OCI-LY7 (cell line): ENCODE measurements around the gene IDI1.

Experiments used
- EZH2phosphoT487 ChIP-seq: fragments of 200-600 bp; sonication (generic); IDR thresholded peaks from 2 replicates; pipeline ENCODE4 v1.6.1; 2018; ENCODE audit warnings: low read depth, borderline replicate concordance, mild to moderate bottlenecking, mixed run types, antibody characterized with exemption, low read length, moderate library complexity, mixed read lengths
- TF ChIP-seq, protein P1 (sequence below): fragments of 200-600 bp; sonication (generic); conservative IDR thresholded peaks from 2 replicates; pipeline ENCODE4 v1.5.1; 2014; ENCODE audit warnings: mild to moderate bottlenecking, antibody characterized with exemption, low read length, moderate library complexity, mixed read lengths

DNA sequence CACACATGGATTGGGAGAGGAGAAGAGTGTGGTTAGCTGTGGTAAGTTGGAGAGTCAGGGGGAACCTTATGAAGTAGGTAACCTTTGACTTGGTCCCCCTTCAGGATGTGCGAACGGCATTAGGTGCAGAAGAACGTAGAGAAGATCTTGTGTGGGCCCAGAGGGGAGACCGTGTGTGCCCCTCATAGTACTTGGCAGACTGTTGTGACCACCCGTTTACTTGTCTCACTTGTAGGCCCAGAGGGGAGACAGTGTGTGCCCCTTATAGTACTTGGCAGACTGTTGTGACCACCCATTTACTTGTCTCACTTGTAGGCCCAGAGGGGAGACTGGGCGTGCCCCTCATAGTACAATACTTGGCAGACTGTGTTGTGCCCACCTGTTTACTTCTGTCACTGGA, 58.1 kb downstream of the IDI1 start:
- TF ChIP-seq EZH2phosphoT487: no peak
- TF ChIP-seq, protein P1, sequence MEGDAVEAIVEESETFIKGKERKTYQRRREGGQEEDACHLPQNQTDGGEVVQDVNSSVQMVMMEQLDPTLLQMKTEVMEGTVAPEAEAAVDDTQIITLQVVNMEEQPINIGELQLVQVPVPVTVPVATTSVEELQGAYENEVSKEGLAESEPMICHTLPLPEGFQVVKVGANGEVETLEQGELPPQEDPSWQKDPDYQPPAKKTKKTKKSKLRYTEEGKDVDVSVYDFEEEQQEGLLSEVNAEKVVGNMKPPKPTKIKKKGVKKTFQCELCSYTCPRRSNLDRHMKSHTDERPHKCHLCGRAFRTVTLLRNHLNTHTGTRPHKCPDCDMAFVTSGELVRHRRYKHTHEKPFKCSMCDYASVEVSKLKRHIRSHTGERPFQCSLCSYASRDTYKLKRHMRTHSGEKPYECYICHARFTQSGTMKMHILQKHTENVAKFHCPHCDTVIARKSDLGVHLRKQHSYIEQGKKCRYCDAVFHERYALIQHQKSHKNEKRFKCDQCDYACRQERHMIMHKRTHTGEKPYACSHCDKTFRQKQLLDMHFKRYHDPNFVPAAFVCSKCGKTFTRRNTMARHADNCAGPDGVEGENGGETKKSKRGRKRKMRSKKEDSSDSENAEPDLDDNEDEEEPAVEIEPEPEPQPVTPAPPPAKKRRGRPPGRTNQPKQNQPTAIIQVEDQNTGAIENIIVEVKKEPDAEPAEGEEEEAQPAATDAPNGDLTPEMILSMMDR: no peak
